Endothelial cell (in vitro differentiated cells): ENCODE data around the gene PCDH1. TPM values are rescaled to one million over a fixed set of nuclear protein-coding genes. Genes with fewer than 3 reads are reported as not detected.
A peak's percentile ranks its signal among the peaks of the same experiment; 100 is the strongest.
"Not testable (repeated sequence)": the region's sequence is repeated elsewhere in the genome, so short reads cannot be mapped to it uniquely, and the experiment has no call there.

Experiments
- DNase-seq: peaks from one replicate; pipeline ENCODE4 v3.0.0; 2021; ENCODE audit warnings: low spot score
- H3K27ac Mint-ChIP-seq: one replicate; pipeline ENCODE4 v1.8.0; 2021; ENCODE audit warnings: mixed read lengths, inconsistent platforms; ENCODE audit not compliant: unreplicated experiment
- H3K27me3 Mint-ChIP-seq: one replicate; pipeline ENCODE4 v1.8.0; 2021; ENCODE audit warnings: mild to moderate bottlenecking, moderate library complexity, mixed read lengths, inconsistent platforms; ENCODE audit not compliant: unreplicated experiment
- H3K36me3 Mint-ChIP-seq: one replicate; pipeline ENCODE4 v1.8.0; 2021; ENCODE audit warnings: mild to moderate bottlenecking, low read depth, mixed read lengths, inconsistent platforms; ENCODE audit not compliant: unreplicated experiment
- H3K4me1 Mint-ChIP-seq: one replicate; pipeline ENCODE4 v1.8.0; 2021; ENCODE audit warnings: mild to moderate bottlenecking, mixed read lengths, inconsistent platforms; ENCODE audit not compliant: unreplicated experiment
- H3K4me3 Mint-ChIP-seq: one replicate; pipeline ENCODE4 v1.8.0; 2021; ENCODE audit warnings: mild to moderate bottlenecking, mixed read lengths, inconsistent platforms; ENCODE audit not compliant: unreplicated experiment
- H3K9me3 Mint-ChIP-seq: one replicate; pipeline ENCODE4 v1.8.0; 2021; ENCODE audit warnings: mixed read lengths, inconsistent platforms; ENCODE audit not compliant: unreplicated experiment
- CTCF ChIP-seq: fragments of 200-600 bp; sonication (generic); IDR thresholded peaks from one replicate; pipeline ENCODE4 v1.5.0; 2021; ENCODE audit warnings: antibody characterized with exemption; ENCODE audit not compliant: unreplicated experiment
- total RNA-seq: library from RNA; stranded (reverse); fragmentation: NEBNext Ultra II Directional; extraction: Animal tissue kit (Norgen Biotek cat#: 25700); gene quantifications from one replicate; pipeline ENCODE4 v1.2.1, GENCODE V29; 2021; ENCODE audit not compliant: unreplicated experiment

PCDH1 gene
- total RNA-seq, 1 donor from 2014 or later = 140 TPM

GRCh38 chr5:141823056-141823455, 55.2 kb downstream of the PCDH1 start:
- peaks cover 58% of the 10 kb centered on the region for H3K4me1 Mint-ChIP-seq
- no peaks in the 10 kb centered on the region for H3K9me3 Mint-ChIP-seq
- H3K27me3 Mint-ChIP-seq = peaks cover 9% of the 10 kb centered on the region
- no peak for TF ChIP-seq CTCF
- H3K36me3 Mint-ChIP-seq = peaks cover 4% of the 10 kb centered on the region
- no peak overlapping the region for H3K4me3 Mint-ChIP-seq
- DNase-seq = no peak
- H3K27ac Mint-ChIP-seq = no peak overlapping the region

- Mint-ChIP-seq H3K4me1 (peaks cover 52% of the 10 kb centered on the region), H3K27ac (no peak overlapping the region), H3K9me3 (no peaks in the 10 kb centered on the region), H3K27me3 (peaks cover 9% of the 10 kb centered on the region), H3K4me3 (no peak overlapping the region), H3K36me3 (peaks cover 4% of the 10 kb centered on the region)
- no peak for DNase-seq
- TF ChIP-seq CTCF = no peak
Measured at GRCh38 chr5:141822144-141822543, 56.1 kb downstream of the PCDH1 start.

- Mint-ChIP-seq H3K9me3 (no peaks in the 10 kb centered on the region), H3K27me3 (peaks cover 12% of the 10 kb centered on the region), H3K4me3 (no peak overlapping the region), H3K36me3 (peaks cover 2% of the 10 kb centered on the region), H3K27ac (no peak overlapping the region), H3K4me1 (peaks cover 51% of the 10 kb centered on the region)
- no peak for TF ChIP-seq CTCF
- no peak for DNase-seq
Measured at GRCh38 chr5:141821430-141821925, 56.7 kb downstream of the PCDH1 start.

GRCh38 chr5:141820686-141821085, 57.5 kb downstream of the PCDH1 start:
- not testable (repeated sequence) for H3K9me3 Mint-ChIP-seq, DNase-seq, H3K27ac Mint-ChIP-seq, H3K36me3 Mint-ChIP-seq, H3K4me3 Mint-ChIP-seq
- peaks cover 10% of the 10 kb centered on the region for H3K27me3 Mint-ChIP-seq
- peaks cover 50% of the 10 kb centered on the region for H3K4me1 Mint-ChIP-seq

- Mint-ChIP-seq H3K4me3 (no peak overlapping the region), H3K9me3 (no peaks in the 10 kb centered on the region), H3K36me3 (no peaks in the 10 kb centered on the region), H3K27me3 (peaks cover 9% of the 10 kb centered on the region), H3K27ac (peak overlapping the region; percentile 93), H3K4me1 (peaks cover 46% of the 10 kb centered on the region)
- DNase-seq = no peak
- no peak for TF ChIP-seq CTCF
Measured at GRCh38 chr5:141817631-141818030, 60.6 kb downstream of the PCDH1 start.
